ENCODE data around the gene TSPAN11.

- TF ChIP-seq CTCF (IDR thresholded peaks at IDR 0.05) (no peak), REST (IDR thresholded peaks at IDR 0.05; ENCODE audit: insufficient read depth in 1 of 2, low read depth in 2 of 2, low read length in 1 of 2) (no peak), SIN3A (IDR thresholded peaks at IDR 0.05; ENCODE audit: borderline replicate concordance, insufficient read depth, low read depth, low read length) (no peak), POLR2AphosphoS5 (IDR thresholded peaks at IDR 0.05; ENCODE audit: low read depth, low read length) (no peak)
These were observed 81.8 kb downstream of the TSPAN11 start for GRCh38 chr12:31008241-31008761.
